GM12801 (cell line): ENCODE measurements around the gene UBXN10.

Source experiments
- TF ChIP-seq, protein P1 (sequence below): IDR thresholded peaks from one replicate; pipeline ENCODE4 v1.5.1; 2011; ENCODE audit warnings: control low read depth; ENCODE audit not compliant: insufficient read length; ENCODE audit errors: extremely low read depth

UBXN10 gene

DNA sequence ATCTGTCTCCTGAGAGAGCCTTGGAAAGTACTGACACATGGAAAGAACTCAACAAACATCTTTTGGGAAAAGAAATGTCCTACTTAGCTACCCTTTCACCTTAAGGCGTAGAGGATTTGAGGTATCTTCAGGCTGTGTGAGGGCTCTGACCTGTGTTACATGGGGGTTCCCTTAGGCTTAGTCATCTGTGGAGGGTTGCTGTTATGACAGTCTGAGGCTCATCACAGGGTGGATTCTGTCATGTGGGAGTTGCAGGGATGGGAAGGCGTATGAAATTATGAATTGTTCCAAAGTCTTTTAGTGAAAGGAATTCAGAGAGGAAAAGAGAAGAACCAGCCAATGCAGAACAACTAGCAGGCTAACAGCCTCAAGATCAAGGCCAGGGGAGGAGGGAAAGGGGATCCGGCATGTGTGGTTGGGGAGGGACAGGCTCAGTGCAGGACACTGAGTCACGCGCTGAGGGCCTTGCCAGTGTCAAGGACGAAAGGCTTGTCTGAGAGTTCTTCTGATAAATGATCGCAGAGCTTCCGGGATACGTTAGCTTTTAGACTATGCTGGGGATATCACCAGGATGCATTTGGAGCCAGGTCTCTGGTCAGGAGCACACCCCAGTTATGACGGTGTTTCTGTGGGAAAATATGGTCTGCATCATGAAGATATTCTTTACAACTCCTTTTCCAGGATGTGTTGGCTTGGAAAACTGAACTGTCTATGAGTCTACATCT is 25.0 kb downstream of the UBXN10 start:
- TF ChIP-seq, protein P1, sequence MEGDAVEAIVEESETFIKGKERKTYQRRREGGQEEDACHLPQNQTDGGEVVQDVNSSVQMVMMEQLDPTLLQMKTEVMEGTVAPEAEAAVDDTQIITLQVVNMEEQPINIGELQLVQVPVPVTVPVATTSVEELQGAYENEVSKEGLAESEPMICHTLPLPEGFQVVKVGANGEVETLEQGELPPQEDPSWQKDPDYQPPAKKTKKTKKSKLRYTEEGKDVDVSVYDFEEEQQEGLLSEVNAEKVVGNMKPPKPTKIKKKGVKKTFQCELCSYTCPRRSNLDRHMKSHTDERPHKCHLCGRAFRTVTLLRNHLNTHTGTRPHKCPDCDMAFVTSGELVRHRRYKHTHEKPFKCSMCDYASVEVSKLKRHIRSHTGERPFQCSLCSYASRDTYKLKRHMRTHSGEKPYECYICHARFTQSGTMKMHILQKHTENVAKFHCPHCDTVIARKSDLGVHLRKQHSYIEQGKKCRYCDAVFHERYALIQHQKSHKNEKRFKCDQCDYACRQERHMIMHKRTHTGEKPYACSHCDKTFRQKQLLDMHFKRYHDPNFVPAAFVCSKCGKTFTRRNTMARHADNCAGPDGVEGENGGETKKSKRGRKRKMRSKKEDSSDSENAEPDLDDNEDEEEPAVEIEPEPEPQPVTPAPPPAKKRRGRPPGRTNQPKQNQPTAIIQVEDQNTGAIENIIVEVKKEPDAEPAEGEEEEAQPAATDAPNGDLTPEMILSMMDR, result no peak

DNA sequence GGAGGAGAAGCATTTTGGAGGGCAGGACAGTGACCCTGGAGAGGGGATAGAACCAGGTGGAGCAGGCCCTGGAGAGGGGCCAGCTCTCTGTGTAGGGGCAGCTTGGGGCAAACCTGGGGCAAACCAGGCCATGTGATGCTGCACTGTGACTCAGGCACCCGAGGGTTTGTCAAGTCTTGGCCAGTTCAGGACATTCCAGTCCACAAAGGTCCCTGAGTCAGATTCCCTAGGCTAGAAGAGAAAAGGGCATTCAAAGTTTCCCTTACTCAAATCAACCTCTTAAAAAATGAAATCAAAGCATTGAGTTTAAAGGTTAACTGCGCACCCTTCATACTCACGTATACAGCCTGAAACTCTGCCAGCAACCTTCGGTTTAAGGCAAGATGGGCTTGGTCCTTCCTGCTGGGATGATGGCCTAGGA is 25.6 kb downstream of the UBXN10 start:
- TF ChIP-seq, protein P1, result no peak

DNA sequence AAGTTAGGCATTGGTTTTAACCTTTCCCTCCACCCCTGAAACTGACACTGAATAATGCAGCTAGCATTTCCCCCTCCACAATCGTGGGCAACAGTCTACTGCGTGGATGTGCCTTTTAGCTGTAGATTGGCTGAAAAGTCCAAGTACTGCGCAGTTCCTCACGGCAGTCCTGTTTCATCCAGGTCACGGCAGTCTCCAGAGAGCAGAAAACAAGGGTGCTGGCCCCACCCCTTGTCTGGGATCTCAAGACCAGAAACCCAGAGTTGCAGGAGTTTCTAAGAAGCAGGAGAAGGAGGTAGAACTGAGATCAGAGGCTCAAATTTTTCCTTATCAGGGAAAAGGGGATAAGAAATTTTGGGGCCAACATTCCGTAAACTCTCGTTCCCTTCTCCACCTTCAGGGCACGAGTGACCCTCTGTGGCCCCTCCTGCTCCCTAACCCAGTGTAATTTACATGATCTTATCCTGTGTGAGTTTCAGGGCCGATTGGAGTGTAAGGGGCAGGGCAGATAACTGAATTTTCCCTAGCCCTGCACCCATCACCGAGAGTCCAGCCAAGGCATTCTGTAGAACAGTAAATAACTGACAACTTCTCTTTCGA is 26.3 kb downstream of the UBXN10 start:
- TF ChIP-seq, protein P1, result no peak

GRCh38 chr1:20212685-20213331 is 26.9 kb downstream of the UBXN10 start:
- TF ChIP-seq, protein P1, result no peak

GRCh38 chr1:20215716-20216115 is 29.8 kb downstream of the UBXN10 start:
- TF ChIP-seq, protein P1, result no peak

DNA sequence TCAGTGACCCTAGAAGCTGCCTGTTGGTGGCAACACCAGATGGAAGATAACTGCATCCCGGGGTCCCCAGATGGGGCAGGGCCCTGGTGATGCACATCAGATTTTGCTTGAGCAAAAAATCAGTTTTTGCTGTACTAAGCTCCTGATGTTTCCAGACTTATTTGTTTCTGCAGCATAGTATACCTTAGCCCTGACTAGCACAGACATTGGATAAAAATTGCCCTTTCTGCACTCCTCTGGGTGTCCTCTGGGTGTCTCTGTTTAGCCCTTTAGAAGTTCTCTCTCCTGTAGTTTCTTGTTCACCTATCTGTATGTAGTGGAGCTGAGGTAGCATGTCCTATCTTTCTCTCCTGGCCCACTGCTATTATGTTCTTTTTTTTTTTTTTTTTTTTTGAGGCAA is 30.7 kb downstream of the UBXN10 start:
- TF ChIP-seq, protein P1, result no peak

GRCh38 chr1:20220036-20220435 is 34.1 kb downstream of the UBXN10 start:
- TF ChIP-seq, protein P1, result no peak
